ENCODE measurements around the gene LAMTOR2.

GRCh38 chr1:156104861-156105832 lies 50.6 kb downstream of the LAMTOR2 start:
- no peak for TF ChIP-seq CTCF (conservative IDR thresholded peaks at IDR 0.05; ENCODE audit: low read length)
- no peak for TF ChIP-seq EZH2phosphoT487 (IDR thresholded peaks at IDR 0.05; ENCODE audit: borderline replicate concordance)

Measured in Loucy (cell line).